Testis (tissue), 2 donors: ENCODE data around the gene GMFB.

ENCODE experiments used
- CTCF ChIP-seq, 3 experiments: fragments of 450-650 bp in 2 of 3; fragments of 200-600 bp in 1 of 3; sonication (generic) in 1 of 3; IDR thresholded peaks; one replicate each; pipeline ENCODE4 v1.5.1; 2016 to 2019; ENCODE audit warnings: antibody characterized with exemption in 3 of 3, mild to moderate bottlenecking in 2 of 3, moderate library complexity in 1 of 3
- POLR2A ChIP-seq: fragments of 450-650 bp; IDR thresholded peaks from one replicate; pipeline ENCODE4 v1.6.1; 2017; ENCODE audit warnings: antibody characterized with exemption, mild to moderate bottlenecking, moderate library complexity

GRCh38 chr14:54501480-54501879 is 12.7 kb upstream of the GMFB start:
- TF ChIP-seq POLR2A, result no peak
- TF ChIP-seq CTCF (IDR thresholded peaks at IDR 0.05), result no peak
